ENCODE results near the gene EPHB1. TPM values are rescaled to one million over a fixed set of nuclear protein-coding genes. Genes with fewer than 3 reads are reported as not detected.

Gene EPHB1
- total RNA-seq, 1 donor from 2014 or later, result 8.1 TPM

DNA sequence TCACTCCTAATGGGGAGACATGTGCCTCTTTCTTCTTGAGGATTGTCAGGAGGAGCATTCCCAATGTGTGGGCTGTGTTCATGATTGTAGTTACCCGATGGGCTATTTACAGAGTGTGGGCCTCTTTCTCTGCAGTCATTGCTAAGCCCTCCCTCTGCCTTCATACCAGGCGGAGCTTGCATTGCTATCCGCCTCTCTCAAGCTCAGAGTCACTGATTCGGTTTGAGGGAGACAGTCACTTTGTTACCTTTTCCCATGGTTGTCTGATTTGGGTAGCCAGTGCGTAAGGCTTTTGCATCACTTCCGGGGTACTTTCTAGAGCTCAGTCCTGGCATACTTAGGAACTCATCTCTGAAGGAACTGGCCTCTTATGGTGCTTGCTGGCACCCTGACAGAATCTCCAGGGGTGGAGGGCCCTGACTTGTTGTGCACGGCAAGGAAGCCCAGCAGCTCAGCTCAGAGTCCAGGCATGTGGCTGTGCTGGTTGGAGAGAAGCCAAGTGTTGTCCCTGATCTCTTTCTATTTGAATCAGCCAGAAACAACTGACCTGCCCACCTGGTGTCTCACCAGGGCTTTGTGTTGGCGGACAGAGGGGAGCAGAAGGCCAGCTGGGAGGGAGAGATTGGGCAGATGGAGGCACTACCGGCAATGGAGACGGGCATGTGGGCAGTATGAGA is 79.8 kb downstream of the EPHB1 start:
- intact Hi-C loops (cut with micrococcal nuclease), result no loop called here

DNA sequence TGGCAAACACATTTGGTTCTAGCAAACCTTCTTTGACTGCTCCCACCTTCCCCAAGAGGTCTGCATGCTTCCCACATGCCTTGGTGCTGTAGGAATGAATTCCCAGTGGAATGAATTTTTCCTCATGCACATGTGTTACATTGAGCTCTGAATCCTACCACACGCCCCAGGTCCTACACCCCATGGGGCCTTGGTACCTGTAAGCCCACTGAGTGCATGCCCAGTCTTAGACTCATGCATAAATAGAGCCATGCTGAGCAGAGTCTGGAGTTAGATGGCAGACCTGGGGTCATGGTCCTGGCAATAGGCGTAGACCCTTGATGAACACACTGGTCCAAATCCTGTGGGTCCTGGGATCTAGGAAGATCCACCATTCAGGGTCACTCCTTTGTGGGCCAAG is 81.8 kb downstream of the EPHB1 start:
- intact Hi-C loops (cut with micrococcal nuclease), result no loop called here

DNA sequence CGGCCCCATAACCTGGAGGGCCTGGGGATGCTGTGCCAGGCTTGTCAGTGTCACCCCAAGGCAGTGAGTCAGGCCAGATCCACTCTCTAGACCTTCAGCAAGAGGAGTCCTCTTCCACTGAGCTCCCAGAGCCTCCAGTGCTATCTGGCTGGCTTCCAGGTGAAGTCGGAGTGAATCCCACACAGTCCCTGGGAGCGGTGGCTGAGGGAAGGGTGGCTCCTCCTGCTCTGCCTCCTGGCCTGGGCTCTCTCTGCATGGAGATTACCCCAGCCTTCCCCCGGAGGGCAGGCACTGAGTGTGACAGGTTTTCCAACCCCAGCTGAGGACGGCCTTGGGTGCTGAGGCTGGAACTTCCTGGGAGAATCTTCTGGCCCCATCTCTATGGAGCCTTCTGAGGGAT is 82.7 kb downstream of the EPHB1 start:
- intact Hi-C loops (cut with micrococcal nuclease), result no loop called here

DNA sequence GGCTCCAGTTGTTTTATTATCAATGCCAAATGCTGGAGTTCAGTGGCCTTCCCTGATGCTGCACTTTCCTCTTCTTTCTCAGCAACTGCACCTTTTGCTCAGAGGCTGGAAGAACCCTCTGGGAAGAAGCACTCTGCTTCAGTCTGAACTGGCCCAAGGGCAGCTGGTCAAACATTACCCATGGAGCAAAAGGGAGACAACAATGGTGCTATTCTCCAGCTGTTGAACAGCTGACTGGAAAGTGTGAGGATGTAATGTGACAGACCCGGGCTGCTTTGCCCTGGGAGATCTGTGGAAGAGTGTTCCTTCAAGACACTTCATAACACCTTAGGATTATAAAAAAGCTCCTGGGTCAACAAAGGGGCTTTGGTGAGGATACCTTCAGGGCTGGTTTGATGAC is 84.9 kb downstream of the EPHB1 start:
- intact Hi-C loops (cut with micrococcal nuclease), result no loop called here

DNA sequence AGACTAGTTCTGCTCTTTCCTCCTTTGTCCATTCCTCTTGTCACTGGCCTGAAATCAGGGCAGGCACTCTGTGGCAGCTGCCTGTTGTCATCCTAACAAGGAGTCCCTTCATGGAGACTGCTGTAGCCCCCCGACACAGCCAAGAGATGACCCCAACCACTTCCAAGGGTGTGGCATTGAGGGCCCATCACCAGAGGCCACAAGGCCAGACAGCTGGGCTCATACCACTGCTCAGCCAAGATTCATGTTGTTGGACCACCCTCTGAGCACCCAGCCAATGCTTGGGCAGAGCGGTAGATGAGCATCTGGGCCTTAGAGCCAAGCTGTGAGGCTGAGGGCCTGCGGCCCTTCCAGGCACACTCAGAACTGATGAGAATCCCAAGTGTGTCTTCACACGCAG is 85.4 kb downstream of the EPHB1 start:
- intact Hi-C loops (cut with micrococcal nuclease), result no loop called here

DNA sequence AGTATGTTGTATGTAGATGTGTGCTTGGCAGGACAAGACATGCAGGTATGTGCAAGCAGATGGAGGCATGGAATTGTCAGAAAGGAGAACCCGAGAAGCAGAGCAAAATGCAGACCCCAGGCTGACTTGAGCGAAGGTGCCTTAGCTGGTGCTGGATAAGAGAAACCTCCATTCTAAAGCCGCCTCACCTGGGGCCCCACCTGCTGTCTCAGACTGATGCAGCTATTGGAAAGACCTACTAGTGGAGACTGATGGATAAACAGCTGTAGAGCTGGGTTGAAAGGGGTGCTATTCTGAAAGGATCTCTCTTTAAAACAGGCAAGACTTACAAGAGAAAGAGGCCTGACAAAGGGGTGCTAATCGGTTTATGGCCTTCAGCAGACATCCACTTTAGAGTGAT is 86.2 kb downstream of the EPHB1 start:
- intact Hi-C loops (cut with micrococcal nuclease), result no loop called here

DNA sequence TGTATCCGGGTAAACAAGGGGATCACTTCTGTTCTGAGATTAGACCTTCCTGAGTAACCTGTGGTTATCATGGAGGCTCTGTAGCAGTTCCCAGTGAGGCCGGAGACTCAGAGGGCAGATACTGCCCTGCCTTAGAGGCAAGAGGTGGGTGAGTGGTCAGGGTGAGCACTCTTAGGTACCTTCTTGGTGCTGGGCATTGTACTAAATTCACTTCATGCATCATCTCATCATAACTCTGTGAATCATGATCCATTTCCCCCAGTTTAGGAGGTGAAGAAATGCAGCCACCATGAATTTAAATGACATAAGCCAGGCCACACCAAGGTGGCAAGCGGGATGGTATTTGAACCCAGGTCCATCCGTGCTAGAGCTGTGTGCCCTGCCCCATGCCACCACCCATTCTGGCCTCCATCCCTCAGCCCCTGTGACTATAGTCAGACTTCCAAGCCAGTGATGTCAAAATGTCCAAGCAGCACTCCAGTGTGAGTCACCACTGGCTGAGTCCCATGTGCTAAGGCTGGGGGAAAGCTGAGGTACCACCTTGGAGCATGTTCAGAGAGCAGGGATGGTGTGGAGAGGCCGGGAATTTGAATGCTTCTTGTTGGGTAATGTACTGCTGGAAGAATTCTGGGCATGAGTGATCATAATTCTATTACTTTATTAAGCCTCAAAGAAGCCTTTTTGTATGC is 88.8 kb downstream of the EPHB1 start:
- intact Hi-C loops (cut with micrococcal nuclease), result no loop called here

DNA sequence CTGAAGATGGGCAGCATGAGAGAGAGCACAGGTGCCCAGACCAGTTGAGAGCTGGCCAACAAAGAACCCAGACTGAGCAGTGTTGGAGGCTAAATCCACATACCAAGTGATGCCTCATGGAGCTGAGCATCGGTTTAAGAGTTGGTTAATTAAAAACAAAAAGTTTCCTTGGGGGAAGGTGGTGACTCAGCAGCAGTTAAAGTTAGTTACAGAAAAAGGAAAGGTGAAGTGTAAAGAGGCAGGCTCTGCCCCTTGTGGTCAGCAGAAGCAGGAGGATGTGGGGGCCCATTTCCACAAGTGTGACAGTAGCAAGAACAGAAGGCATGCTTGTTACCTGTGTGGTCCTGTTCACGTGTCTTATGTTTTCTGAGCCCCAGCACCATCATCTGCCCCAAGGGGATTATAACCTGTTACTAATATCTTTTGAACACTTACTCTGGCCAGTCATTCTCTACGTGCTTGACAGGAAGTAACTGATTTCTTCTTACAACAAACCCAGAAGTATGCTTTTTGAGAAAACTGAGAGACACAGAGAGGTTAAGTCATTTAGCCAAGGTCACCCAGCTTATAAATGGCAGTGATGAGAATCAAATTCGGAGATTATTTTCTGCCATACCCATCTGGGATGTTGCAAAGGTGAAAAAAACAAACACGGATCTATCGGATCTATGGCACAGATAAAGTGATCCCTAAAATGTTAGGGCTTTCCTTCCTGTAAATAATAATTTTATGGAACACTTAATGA is 91.0 kb downstream of the EPHB1 start:
- intact Hi-C loops (cut with micrococcal nuclease), result no loop called here

DNA sequence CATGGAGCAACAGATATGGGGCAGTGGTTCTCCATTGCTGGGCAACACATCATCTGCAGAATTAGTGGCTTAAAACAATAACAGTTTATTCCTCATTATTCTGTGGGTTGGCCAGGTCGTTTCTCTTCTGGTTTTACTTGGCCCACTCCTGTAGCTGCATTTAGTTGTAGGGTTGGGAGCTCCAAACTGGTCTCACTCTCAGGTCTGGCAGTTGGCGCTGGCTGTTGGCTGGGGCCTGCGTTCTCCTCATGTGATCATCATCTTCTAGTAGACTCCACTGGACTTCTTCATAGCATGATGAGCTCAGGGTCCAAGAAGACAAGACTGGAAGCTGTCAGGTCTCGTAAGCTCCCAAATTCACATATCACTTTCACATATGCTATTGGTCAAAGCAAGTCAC is 91.9 kb downstream of the EPHB1 start:
- intact Hi-C loops (cut with micrococcal nuclease), result no loop called here

DNA sequence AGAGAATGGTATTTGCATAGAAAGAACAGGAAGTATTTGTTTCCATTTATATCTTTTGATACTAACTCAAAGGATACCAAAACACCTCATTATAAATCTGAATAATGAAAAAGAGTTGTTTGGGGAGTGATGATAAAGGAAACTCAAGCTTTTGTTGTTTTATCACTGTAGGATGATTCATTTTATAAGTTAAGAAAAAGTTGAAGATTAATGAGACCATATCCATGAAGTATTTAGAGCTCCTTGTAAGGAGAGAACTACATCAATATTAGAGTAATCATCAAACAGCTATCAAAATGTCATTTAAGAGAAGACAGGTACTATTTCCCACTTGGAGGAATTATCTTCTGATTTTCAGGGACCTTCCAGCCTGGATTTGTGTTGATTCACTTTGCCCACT is 92.5 kb downstream of the EPHB1 start:
- intact Hi-C loops (cut with micrococcal nuclease), result no loop called here

DNA sequence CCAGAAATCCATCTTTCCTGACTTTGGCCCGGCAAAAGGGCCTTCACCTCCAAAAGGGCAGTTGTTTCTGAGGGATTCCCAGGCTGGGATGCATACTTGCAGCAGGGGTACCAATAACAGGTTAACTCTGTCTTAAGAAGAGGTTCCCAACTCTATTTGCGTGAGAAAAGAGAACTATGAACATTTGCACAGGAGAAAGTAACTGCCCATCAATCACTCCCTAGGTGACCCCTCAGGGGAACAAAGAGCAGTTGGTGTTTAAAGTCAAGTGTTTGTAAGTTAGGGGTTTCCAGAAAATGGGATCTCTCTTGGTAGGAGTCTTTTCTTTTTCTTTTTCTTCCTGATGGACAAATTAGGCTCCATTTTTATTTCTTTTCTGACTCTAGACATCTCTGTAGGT is 97.3 kb downstream of the EPHB1 start:
- intact Hi-C loops (cut with micrococcal nuclease), result no loop called here

DNA sequence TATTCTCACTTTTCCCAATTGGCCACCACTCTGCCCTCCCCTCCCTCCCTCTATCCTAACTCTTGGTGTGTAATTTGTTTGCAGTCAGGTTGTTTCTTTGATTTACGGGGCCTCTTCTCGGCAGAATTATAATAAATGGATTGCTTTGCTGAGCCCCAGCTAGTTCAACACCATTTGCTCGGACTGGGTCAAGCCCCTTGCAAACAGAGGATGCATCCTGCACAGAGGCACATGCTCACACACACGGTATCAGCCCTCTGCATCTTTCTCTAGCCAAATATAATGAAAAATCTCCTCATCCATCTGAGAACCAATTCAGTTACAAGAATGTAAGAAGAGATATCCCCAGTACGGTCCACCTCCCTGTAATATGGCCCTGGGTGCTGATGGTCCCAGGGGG is 97.7 kb downstream of the EPHB1 start:
- intact Hi-C loops (cut with micrococcal nuclease), result no loop called here

DNA sequence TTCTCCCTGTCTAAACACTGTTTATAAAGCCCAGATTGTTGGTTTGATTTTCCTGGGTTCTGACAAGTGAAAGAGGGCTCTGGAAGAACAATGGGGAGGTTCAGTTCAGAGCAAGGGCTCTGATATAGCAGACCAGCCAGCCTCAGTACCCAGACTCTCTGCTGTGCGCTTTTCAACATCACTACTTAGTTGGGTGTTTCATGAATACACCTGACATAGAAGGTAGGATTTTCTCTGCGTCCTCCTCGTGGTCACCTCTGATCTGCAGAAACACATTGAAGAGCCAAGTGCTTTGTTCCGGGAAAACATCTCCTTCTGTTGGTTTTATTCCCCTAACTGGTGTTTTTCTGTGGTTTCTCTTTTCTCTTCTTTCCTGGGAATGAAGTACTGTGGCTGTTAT is 99.5 kb downstream of the EPHB1 start:
- intact Hi-C loops (cut with micrococcal nuclease), result no loop called here

DNA sequence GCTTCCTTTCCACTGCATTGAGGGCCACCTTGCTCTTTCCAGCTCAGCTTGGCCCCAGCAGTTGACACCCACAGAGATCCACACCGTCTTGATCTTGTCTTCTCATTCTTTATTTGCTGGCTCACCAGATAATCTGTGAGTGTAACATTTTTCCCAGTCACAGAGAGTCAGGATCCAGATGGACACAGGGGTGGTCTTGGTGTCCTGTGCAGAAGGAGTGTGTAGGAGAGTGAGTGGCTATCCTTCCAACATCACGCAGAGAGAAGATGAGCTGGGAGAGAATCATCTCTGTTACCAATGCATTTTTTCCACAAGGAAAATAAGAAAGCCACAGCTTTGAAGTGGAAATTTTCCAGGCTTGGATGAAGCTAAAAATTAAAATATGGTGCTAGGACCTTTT is 100.1 kb downstream of the EPHB1 start:
- intact Hi-C loops (cut with micrococcal nuclease), result no loop called here

DNA sequence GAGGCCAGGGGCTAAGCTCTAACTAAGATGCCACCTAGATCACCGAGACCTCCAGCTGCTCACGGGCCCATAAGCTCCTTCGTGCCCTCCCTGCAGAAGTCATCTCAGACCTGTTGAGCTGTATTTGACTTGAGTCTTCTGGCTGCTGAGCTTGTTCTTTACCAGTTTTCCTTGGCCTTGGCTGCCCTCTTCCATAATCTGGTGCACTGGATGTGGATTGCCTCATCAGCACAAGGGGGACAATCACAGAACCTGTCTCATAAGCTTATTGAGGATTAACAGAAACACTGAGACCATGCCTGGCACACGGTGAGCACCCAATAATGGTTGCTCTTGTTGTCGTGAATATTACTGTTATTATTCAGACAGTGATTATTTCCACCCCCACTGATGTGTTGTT is 101.1 kb downstream of the EPHB1 start:
- intact Hi-C loops (cut with micrococcal nuclease), result no loop called here

DNA sequence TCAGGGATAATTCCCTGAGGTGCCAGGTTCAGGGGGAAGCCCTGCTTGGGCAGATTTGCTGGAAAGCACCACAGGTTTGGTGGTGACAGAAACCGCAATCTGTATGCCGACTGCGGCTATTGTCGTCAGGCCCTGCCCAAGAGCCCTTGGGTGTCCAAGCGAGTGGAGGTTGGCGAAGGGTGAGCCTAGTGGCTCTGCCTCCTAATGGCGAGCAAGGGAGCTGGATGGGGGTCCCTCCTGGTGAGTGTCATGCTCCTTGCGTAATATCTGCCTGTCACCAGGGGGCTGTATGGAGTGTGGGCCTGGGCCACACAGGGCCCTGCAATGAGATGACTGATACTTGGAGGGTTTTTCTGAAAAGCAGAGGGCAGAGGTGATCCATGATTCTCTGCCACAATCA is 101.6 kb downstream of the EPHB1 start:
- intact Hi-C loops (cut with micrococcal nuclease), result no loop called here

DNA sequence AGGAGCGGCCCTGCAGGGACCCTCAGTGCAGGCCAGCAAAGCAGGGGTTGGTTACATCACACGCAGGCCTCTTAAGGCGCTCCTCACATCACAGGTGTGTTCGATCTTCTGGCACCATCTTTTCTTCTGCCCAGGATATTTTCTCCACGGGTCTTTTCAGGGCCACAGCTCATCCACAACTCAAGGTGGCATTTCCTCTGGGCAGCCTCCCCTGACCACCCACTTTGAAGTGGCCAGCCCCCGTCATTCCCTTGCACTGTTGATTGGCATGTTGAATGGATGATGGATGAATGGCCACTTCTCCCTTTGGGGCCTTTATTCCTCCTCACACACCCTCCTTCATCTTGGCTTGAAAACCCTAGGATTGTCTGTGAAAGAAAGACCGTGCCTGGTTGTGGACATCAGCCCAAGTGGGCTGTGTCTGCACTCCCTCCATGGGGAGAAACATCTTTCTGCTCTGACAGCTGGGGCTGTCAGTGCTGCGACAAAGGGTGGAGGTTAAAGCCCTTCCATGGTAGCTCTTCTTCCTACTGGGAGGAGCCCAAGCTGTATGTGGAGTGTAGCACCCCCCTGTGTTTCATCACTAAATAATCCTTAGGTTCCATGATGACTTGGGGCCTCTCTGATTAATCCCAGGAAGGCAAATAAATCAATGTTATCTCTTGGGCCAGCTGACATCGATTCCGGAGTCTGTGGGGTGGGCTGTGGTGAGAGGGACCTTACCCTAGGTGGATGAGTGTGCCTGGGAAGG is 102.5 kb downstream of the EPHB1 start:
- intact Hi-C loops (cut with micrococcal nuclease), result no loop called here

DNA sequence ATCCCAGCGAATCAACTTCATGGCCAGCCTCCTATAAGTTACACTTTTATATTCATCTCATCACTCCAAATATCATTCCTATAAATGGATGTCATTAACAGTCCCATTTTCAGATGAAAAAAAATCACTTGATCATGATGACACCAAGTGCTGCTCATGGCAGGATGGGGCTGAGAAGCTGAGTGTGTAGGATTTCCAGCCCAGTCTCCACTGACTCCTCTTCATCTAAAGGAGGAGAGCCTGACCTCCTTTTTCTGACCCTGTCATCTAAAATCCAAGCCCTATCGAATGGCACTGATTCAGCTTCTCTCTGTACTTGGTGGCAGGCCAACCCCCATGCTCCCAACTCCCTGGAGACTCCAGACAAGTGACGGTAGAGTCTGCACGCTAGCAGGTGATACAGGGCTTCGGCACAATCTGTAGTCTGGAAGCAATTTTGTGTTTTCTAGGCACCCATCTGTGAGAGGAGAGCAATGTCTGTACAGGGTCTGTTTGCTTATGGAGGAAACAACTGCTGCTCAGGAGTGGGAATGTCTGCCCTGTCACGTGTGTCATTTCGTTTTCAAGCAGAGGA is 103.2 kb downstream of the EPHB1 start:
- intact Hi-C loops (cut with micrococcal nuclease), result no loop called here

DNA sequence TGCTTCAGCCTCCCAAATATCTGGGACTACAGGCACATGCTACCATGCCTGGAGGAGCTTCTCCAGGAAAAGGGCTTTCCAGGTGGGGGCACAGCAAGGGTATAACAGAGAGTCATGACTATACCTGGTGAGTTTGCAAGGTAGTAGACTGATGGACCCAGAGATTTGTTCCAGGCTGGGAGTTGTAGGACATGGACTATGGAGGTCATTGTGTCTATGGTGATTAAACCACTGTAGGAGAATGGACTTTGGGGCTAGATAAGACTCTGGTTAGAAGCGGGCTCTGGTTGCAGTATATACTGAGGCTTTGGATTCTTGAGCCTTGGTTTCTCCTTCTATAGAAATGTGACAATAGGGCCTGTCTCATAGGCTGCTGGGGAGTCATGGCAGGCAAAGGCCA is 104.7 kb downstream of the EPHB1 start:
- intact Hi-C loops (cut with micrococcal nuclease), result no loop called here

DNA sequence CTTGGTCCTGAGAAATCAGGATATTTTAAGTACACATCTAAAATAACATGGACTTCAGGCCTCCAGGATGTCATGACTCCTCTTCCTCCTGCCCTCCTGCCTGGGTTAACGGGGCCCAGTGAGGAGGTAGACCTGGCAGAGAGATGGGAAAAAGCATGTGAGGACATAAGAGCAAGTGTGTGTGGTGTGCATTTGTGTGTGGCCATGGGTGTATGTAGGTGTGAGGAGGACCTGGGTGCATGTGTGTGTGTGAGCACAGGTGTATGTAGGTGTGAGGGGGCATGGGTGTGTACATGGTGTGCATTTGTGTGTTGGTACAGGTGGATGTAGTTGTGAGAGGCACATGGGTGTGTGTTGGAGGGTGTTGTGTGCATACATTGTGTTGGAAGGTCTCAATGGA is 105.4 kb downstream of the EPHB1 start:
- intact Hi-C loops (cut with micrococcal nuclease), result no loop called here

DNA sequence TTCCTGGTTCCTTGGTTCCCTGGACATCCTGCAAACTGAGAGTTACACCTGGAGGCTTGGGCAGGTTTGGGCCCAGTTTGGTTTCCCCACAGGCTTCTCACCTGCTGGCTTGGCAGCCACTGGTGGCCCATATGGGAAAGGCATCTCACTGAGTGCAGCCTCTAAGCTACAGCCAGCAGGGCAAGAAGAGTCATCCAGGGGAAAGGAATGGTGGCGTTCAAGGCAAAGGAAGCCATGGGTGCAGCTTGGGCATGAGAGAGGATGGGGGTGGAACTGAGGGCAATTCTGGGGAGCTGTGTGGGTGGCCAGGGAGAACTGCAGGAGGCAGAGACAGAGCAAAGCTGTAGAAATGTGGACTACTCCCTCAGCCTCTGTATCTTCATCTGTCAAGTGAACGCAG is 106.4 kb downstream of the EPHB1 start:
- intact Hi-C loops (cut with micrococcal nuclease), result no loop called here

DNA sequence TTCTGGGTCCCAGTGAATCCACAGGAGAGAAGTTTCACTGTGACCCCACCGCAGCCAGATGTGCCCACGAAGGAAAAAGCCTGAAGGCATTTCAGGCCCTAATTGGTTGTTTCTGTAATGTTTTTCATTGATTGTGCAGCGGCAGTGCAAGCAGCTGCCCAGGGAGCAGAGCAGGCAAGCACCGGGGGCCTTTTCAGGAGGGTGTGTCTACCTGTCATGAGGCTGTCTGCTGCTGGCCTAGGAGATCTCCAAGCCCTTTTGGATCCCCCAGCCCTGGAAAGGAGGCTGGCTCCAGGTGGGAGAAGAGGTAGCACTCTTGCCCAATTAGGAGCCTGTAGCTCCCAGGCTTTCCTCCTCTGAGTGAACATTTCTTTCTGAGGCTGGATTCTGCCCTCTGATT is 108.8 kb downstream of the EPHB1 start:
- intact Hi-C loops (cut with micrococcal nuclease), result loop anchor here (2.0 kb wide), 1 partner anchor 101 kb away; no protein-coding TSS in a partner anchor

All from T-helper 1 cell treated with Interleukin-12 subunit alpha and Interleukin-12 subunit beta and Interleukin-4 antibody, amounts not matched to agents 30 ng/mL and 1 ng/mL, for 36 hours (primary cell).